NOMO-1 treated with DMSO at 0.1 percent for 48 hours (cell line): ENCODE data around the gene ACCS.

Experiments
- DNase-seq: peaks from one replicate; lab custom pipeline; 2025; ENCODE audit not compliant: unreplicated experiment; lab: John Stamatoyannopoulos, UW

Gene ACCS, protein sequence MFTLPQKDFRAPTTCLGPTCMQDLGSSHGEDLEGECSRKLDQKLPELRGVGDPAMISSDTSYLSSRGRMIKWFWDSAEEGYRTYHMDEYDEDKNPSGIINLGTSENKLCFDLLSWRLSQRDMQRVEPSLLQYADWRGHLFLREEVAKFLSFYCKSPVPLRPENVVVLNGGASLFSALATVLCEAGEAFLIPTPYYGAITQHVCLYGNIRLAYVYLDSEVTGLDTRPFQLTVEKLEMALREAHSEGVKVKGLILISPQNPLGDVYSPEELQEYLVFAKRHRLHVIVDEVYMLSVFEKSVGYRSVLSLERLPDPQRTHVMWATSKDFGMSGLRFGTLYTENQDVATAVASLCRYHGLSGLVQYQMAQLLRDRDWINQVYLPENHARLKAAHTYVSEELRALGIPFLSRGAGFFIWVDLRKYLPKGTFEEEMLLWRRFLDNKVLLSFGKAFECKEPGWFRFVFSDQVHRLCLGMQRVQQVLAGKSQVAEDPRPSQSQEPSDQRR

DNA sequence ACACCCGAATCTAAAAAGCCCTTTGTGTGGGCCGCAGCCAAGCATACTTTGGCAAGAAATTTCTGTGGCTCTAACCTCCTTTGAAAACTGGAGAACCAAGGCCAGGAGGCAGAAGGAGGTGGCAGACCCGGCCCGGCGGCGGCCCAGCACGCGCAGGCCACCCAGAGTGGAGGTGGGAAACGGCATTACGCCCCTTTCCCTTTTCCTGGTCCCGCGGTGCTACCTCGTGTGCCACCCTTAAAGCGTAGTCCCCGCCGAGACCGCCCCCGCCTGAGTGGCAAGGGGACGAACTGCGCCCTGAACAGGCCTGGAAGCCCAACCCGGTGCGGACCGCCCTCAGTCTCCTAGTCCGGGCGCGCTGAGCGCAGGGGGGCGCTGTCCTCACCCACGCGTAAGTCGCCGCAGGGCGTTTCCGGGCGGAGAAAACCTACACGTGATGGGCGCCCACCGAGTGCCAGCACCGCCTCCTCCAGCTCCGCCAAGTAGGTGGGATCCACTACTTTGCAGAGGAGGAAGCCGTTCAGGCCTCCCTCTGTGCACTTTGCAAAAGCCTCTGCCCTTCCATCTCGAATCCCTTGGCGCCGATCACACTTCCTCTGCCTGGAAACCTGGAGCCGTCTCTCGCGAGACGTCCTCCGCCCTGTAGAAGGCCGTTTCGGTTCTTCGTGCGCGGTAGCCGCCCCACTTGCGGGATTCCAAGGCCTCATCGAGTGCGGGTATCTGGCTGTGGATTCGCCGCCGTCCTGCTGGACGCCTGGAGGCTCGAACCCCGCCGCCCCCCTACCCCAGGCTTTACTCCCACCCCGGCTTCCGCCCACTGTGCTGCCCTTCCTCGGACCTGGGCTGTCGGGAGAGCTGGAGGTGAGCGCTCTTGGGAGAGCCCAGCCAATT, at the start of gene ACCS:
ACCS (plus strand) TSS at position 430 of the 891 bp plus-strand sequence. CDS start 1,358 bp downstream, outside the sequence.
- peak; percentile 95 for DNase-seq

DNA sequence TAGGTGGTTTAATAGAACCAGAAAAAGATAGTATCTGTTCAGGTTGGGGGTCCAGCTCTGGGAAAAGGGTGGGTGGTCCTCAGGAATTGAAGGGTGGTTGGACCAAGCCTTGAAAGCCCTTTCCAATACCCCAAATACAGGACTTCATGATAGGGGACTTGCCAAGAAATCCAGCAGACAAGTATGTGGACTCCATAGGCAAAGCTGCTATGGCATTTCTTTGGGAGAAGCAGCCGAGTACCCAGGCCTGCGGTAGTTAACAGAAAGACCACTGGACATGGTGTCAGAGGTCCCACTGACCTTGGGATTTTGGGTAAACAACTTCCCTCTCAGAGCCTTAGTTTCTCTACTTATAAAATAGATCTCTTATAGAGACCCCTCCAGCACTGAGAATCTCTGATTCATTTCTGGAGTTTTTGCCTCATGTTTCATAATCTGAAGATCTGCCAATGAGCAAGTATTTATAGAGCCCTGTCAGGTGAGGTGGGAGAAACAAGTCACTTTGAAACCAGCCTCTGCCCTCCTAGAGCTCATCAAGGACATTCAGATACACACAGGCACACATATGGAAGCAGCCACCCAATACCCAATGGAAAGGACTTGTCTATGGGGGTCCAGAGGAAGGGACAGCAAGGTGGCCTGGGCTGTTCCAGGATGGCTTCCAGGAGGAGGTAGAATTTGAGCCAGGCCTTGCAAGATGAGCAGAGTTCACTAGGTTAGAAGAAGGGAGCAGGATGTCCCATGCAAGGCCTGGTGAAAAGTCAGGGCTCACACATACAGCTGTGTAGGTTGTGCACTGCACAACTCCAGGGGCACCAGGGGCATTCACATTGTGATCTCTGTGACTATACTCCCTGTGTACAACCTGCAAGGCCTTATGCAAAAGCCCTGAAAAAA, 49.3 kb upstream of the ACCS start:
- DNase-seq = no peak

DNA sequence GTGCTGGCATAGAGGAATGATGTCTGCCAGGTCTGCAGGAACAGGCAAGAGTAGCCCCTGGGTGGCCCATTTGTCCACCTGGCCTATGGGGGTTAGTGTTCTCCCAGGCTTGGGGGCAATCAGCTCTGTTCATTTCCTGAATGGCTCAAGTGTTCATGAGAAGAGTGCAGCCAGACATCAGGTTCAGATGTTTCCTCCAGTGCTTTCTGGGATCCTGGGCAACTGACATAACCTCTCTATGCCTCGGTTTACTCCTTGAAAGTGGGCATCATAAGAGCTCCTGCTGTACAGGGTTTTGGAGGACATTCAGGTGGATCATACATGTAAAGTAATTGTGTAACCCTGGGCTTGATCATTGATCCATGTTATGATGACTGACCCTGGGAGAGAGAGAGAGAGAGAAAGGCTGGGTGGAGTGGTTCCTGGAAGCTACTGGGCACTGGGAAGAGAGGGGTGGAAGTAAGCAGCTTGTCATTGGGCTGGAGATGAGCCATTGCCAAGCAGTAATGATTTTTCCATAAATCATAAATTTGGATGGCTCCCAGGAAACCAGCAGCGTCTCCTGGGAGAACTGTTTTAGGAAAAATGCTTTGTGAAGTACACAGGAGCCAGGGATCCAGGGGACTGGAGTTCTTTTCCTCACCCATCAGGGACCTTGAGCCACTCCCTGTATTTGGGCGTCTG, 48.5 kb upstream of the ACCS start:
- no peak for DNase-seq

DNA sequence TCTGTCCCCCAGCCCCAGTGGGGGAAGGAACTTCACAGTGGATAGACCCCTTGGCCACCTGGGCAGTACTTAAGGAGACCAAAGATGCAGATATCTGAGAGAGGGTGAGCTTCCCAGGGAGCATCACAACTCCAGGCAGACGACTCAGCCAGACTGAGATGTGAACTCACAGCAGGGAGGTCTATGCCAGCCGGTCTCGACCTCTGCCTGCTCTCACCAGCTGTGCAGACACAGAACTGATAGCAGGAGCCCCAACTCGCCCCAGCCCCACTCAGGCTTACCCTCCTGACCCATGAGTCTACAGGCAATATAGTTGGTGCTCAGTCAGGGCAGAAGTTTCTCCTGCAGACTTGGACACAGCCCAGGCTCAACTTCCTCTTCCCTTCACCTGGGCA, 47.9 kb upstream of the ACCS start:
- DNase-seq = no peak

DNA sequence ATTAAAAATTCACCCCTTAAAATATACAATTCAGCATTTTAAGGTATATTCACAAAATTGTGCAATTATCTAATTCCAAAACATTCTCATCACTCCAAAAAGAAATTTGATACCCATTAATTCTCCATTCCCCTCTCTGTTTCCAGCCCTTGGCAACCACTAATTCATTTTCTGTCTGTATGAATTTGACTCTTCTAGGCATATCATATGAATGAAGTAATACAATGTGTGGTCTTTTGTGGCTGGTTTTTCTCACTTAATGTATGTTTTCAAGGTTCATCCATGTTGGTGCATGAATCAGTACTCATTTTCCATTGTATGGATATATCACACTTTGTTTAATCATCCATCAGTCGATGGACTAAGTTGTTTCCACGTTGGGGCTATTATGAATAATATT, 47.2 kb upstream of the ACCS start:
- DNase-seq = no peak

DNA sequence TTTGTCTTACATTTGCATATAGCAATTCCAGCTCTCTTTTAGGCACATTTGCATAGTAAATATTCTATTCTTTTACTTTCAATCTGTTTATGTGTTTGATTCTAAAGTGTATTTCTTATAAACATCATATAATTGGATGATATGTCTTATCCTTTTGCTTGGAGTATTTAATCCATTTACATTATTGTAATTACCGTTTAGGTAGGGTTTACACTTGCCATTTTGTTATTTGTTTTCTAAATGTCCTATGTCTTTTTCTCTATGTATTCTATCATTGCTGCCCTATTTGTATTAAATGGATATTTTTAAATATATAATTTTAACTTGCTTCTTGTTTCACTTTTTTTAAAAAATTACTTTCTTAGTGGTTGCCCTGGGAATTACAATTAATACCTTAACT, 41.1 kb upstream of the ACCS start:
- no peak for DNase-seq

DNA sequence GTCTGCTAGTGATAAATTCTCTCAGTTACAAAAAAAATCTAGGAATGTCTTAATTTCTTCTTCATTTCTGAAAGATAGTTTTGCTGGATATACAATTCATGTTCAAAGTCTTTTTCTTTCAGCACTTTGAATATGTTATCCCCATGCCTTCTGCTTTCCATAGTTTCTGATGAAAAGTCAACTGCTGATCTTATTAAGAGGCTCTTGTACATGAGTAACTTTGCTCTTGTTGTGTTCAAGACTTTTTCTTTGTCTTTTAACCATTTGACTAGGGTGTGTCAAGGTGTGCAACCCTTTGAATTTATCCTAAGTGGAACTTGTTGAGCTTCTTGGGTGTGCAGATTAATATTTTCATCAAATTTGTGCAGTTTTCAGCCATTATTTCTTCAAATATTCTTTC, 40.3 kb upstream of the ACCS start:
- DNase-seq = no peak

DNA sequence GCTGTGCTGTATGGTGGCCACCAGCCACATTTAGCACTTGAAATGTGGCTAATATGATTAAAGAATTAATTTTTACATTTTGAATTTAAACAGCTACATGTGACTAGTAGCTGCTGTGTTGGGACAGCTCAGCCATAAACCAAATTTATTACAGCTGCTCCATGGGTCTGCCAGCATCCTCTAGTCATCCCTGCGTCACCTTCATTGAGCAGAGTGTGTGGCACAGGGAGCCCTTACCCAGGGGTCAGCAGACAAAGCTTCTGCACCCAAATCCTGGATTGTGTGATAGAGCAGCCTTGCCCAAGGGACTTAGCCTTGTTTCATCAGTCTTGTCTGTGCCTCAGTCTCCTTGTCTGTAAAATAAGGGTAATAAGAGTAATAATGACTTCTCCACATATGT, 37.7 kb upstream of the ACCS start:
- DNase-seq = no peak

DNA sequence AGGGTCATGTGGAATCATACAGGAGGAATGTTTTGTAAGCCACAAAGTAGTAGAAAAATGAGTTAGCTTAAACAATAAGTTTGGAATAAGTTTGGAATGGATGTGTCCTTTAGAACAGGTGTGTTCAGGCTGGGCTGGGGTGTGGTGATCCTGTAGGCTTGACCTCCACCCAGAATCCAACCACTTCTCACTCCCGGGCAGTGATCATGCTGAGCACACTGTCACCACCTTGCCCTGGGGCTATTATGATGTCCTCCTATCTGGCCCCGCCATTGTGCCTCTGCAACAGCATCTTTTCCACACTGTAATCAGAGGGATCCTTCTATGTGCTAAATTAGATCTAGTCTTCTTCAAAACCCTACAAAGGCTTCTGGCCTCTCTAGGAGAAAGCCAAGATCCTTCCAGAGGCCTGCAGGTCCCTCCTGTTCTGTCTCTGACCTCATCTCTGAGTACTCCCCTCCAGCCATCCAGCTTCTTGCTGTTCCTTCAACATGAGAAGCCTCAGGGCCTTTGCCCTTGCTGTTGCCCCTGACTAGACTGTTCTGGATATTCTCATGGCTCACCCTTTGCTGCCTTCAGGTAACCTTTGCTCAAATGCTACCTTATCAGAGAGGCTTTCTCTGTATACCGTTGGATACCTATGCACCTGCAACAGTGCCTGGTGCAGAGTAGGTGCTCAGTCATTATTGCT, 37.1 kb upstream of the ACCS start:
- DNase-seq = no peak

DNA sequence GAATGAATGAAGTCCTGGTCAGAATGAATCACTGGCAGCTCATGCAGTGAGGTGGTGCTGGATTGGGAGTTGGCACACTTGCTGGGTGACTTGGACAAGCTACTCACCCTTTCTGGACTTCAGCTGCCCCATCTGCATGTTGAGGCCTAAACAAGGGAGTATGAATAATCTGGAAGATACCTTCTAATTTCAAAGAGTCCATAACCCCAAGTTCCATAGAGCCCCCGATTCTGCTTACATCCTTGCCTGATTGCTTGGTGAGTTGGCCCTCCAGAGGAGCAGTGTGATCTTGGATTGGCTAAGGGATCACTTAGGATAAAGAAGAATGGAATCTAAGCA, 36.6 kb upstream of the ACCS start:
- no peak for DNase-seq

DNA sequence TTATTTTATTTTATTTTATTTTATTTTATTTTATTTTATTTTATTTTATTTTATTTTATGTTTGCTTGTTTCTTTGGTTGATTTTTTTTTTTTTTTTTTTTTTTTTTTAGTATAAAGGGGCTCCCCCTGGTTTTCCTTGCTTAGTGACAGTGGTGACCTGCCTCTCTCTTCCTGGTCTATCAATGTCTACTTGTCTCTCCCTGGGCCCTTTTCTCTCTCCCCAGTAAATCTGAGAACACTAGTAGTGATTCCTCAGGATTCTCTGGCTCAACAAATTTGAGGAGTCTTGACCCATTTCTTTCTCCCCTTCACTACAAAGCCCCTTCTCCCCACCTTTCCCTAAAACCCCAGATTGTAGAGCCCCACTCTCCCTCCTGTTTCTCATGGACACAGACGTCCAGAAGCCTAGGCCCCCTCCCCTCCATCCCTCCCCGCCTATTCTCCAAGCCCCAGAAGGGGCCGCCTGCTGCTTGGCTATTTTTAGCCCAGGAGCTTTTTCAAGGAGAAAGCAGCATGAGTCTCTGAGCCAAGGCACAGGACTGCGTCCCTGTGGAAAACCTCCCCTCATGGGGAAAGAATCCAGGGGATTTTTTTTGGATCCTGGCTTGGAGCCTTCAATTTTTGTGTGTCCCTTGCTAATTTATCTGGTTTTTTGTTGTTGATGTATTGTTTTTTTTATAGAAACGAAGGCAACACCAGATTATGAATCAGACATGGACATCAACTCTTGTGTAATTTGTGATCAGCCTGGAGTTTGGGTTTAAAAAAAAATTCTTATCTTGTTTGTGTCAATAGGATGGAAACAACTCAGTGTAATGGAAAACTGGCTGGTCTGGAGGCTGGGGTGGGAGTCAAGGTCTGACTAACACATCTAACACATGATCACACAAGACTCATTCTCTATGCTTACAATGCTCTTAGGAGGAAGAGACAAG, 35.8 kb upstream of the ACCS start:
- DNase-seq = no peak

DNA sequence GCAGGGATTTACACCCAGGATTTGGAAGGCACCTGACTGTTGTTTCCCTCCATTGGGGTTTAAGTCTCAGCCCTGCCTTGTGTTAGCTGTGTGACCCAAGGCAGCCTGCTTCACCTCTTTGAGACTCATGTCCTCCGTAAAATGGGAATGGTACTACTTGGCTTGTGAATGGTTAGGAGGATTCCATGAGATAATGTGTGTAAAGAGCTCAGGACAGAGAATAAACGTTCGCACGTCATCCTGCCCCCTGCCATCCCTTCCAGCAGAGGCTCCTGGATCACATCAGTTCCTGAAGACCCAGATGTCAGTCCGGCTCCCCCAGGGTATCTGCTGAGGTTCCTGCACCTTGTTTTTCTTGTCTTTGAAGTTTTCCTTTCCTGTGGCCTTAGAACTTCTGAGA, 35.1 kb upstream of the ACCS start:
- no peak for DNase-seq

DNA sequence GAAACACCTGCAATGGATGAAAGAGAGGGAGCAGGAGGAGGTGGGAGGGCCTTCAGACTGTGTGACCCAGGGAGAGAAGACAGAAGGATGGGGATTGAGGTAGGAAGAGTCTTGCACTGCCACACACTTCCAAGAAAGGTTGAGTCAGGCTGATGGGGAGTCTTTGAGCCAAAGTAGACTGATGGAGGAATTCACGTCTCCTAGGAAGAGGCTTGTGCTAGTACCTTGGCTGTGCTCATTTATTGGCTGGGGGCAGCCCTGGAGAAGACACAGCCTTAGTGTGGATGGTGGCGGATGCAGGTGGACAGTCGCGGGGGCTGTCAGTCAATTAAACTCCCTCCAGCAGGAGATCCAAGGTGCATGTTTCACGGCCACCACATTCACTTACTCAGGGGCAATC, 34.5 kb upstream of the ACCS start:
- DNase-seq = no peak

DNA sequence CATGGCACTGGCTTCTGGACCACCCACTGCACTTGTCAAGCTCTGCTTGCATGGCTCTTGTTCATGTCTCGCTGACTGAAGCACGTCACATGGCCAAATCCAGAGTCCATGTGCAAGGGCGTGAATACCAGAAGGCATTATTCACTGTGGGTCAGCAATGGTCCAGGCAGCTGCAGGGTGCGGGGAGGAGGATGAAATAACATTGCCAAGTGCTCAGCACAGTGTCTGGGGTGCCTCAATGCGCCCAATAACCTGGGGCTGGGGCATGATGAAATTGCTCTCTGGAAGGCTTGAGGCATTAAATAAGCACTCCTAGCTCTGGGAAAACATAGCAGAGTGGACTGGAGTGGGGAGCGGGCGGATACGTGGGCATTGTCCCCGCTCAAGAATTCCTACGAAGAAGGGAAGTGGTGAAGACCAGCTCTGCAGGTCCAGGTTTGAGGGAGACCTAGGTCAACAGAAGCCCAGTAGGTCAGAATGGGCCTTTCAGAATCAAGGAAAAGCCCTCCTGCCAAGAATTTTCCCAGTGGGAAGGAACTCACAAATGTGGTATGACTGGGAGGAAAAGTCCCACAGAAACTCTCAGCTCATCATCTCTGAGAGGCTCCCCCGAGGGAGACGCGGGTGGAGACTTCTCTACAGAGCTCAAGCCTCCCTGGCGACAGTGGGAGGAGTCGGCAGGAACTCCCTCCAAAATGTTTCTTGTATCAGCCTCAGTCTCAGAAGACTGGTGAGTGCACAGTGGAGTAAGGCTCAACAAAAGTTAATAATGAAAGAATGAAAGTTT, 33.6 kb upstream of the ACCS start:
- DNase-seq = no peak

DNA sequence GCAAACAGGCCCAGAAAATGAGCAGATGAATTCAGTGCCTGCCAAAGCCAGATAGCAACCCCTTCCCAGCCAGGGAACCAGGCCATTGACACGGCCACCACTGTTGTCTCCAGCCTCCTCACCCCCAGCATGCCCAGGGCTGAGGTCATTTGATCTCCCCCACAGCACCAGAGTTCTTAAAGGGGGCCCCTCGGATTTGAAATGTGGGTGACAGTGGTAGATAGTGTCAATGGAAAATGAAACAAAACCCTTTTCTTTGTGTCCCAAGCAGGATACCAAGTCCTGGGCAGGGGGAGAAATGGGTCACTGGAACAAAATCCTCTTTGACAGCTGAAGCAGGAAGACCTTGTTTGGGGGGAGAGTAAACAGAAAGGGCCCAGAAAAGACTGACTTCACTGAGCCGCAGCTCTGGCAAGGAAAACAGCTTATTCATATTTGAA, 32.6 kb upstream of the ACCS start:
- DNase-seq = no peak

DNA sequence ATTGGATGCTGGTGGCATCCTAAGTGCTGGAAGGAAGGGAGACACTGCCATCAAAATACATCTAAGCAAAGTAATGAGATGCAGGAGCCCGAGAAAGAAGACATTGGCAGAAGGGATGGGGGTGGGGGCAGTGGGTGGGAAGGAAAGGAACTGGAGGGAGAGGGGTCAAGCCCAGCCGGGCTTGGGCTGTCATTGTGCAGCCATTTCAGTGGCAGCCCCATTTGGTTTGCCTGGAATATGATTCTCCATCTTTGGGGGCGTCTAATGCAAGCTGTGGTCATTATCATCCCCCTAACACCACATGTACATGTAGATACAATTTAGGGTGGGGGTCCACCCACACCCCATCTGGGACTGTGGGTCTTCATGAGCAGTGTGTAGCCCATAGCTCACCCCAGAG, 32.2 kb upstream of the ACCS start:
- DNase-seq = no peak

DNA sequence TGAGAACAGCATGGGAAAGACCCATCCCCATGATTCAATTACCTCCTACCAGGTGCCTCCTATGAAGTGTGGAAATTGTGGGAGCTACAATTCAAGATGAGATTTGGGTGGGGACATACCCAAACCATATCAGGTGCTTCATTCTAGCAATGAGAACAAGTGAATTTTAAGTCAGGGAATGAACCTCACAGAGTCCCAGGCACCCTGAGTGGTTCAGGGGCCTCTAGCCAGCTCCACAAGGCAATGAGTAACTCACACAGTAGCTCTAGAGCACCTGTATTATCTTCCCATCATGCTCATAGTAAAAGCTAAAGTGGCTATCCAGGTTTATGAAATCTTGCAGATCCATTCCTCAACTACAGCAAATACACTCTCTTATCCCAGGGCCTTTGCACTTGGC, 31.4 kb upstream of the ACCS start:
- no peak for DNase-seq
